GM21717 (cell line): ENCODE data around the gene STUB1.

Experiments
- ATAC-seq: cut with Tn5 transposase; IDR thresholded peaks from one replicate; pipeline ENCODE4 v1.9.1; 2021; ENCODE audit warnings: mild to moderate bottlenecking, moderate library complexity; ENCODE audit not compliant: unreplicated experiment

STUB1 gene

GRCh38 chr16:693766-694165 lies 13.6 kb downstream of the STUB1 start:
- no peak for ATAC-seq

- no peak for ATAC-seq
These were observed 14.1 kb downstream of the STUB1 start for GRCh38 chr16:694187-694862.

- no peak for ATAC-seq
These were observed 14.7 kb downstream of the STUB1 start for GRCh38 chr16:694863-695354.

- no peak for ATAC-seq
These were observed 15.3 kb downstream of the STUB1 start for GRCh38 chr16:695355-696089.

- no peak for ATAC-seq
These were observed 18.9 kb downstream of the STUB1 start for GRCh38 chr16:698911-699671.

- no peak for ATAC-seq
These were observed 20.7 kb downstream of the STUB1 start for GRCh38 chr16:700684-701584.

- no peak for ATAC-seq
These were observed 22.1 kb downstream of the STUB1 start for GRCh38 chr16:702341-702740.

- no peak for ATAC-seq
These were observed 23.2 kb downstream of the STUB1 start for GRCh38 chr16:703406-703805.

GRCh38 chr16:704047-704446 lies 23.8 kb downstream of the STUB1 start:
- no peak for ATAC-seq

GRCh38 chr16:704552-705380 lies 24.6 kb downstream of the STUB1 start:
- no peak for ATAC-seq

- no peak for ATAC-seq
These were observed 25.4 kb downstream of the STUB1 start, which contains the start of gene FBXL16 for GRCh38 chr16:705431-706188. Gene FBXL16, minus strand, starts transcription at chr16:705801. Its CDS starts 8,396 bp downstream, at chr16:697405.

GRCh38 chr16:706189-707061 lies 26.2 kb downstream of the STUB1 start:
- ATAC-seq, result no peak

GRCh38 chr16:707062-707538 lies 26.9 kb downstream of the STUB1 start:
- no peak for ATAC-seq

GRCh38 chr16:708019-708418 lies 27.8 kb downstream of the STUB1 start:
- no peak for ATAC-seq

- ATAC-seq, result no peak
These were observed 28.7 kb downstream of the STUB1 start for GRCh38 chr16:708959-709358.

GRCh38 chr16:709566-710499 lies 29.6 kb downstream of the STUB1 start:
- no peak for ATAC-seq
